Calu3 (cell line): ENCODE results near the gene HCK. TPM values are rescaled to one million over a fixed set of nuclear protein-coding genes. Genes with fewer than 3 reads are reported as not detected.

Source experiments
- BruUV-seq: library from RNA; stranded (reverse); fragments of 400-500 nt; replicated peaks from 2 replicates; lab custom pipeline; 2021; lab: Mats Ljungman, UMichigan
- CTCF ChIA-PET: fragments of 300-600 bp; sonication (Branson Sonifier 250); formaldehyde crosslinking; loops from one replicate; lab custom pipeline; 2022; ENCODE audit warnings: antibody characterized with exemption; lab: Charles Lee
- DNase-seq: peaks from one replicate; pipeline ENCODE4 v3.0.0; 2022
- H3K27ac Mint-ChIP-seq: one replicate; pipeline ENCODE4 v1.8.0; 2022; ENCODE audit warnings: mixed read lengths; ENCODE audit not compliant: unreplicated experiment
- H3K27me3 Mint-ChIP-seq: one replicate; pipeline ENCODE4 v1.8.0; 2022; ENCODE audit warnings: mixed read lengths; ENCODE audit not compliant: unreplicated experiment
- H3K36me3 Mint-ChIP-seq: one replicate; pipeline ENCODE4 v1.8.0; 2022; ENCODE audit warnings: mild to moderate bottlenecking, moderate library complexity, mixed read lengths; ENCODE audit not compliant: insufficient read depth, unreplicated experiment
- H3K4me1 Mint-ChIP-seq: one replicate; pipeline ENCODE4 v1.8.0; 2022; ENCODE audit warnings: mild to moderate bottlenecking, low read depth, mixed read lengths; ENCODE audit not compliant: unreplicated experiment
- H3K4me3 Mint-ChIP-seq: one replicate; pipeline ENCODE4 v1.8.0; 2022; ENCODE audit warnings: mild to moderate bottlenecking, low read depth, moderate library complexity, mixed read lengths; ENCODE audit not compliant: unreplicated experiment
- H3K9me3 Mint-ChIP-seq: one replicate; pipeline ENCODE4 v1.8.0; 2022; ENCODE audit warnings: low read depth, mixed read lengths; ENCODE audit not compliant: unreplicated experiment
- CTCF ChIP-seq: fragments of 200-600 bp; IDR thresholded peaks from one replicate; pipeline ENCODE4 v1.8.0; 2022; ENCODE audit warnings: antibody characterized with exemption; ENCODE audit not compliant: unreplicated experiment
- intact Hi-C: fragments of 100-400 bp; cut with micrococcal nuclease; formaldehyde crosslinking; loops from one replicate; pipeline ENCODE4 v1.10.0; 2022; ENCODE audit not compliant: unreplicated experiment
- total RNA-seq: library from RNA; stranded (reverse); gene quantifications from 2 replicates; pipeline ENCODE4 v1.2.3, GENCODE V29; 2022

The HCK gene
- total RNA-seq, 1 experiment from 2014 or later = not detected

- Mint-ChIP-seq H3K27ac (no peak overlapping the region), H3K9me3 (no peaks in the 10 kb centered on the region), H3K4me3 (no peak overlapping the region), H3K36me3 (no peaks in the 10 kb centered on the region), H3K4me1 (peaks cover 15% of the 10 kb centered on the region), H3K27me3 (peaks cover 93% of the 10 kb centered on the region)
- CTCF ChIA-PET = no interaction called here
- intact Hi-C loops = no loop called here
- no peak for DNase-seq
- no peak for TF ChIP-seq CTCF
- no TSS peak for BruUV-seq
These were observed 11.7 kb upstream of the HCK start for GRCh38 chr20:32040142-32040953.

- no peak for DNase-seq
- peaks cover 100% of the 10 kb centered on the region for H3K27me3 Mint-ChIP-seq
- H3K4me3 Mint-ChIP-seq = no peak overlapping the region
- no TSS peak for BruUV-seq
- CTCF ChIA-PET = no interaction called here
- no peaks in the 10 kb centered on the region for H3K9me3 Mint-ChIP-seq
- H3K4me1 Mint-ChIP-seq = peaks cover 7% of the 10 kb centered on the region
- H3K36me3 Mint-ChIP-seq = no peaks in the 10 kb centered on the region
- intact Hi-C loops = no loop called here
- no peak for TF ChIP-seq CTCF
- no peak overlapping the region for H3K27ac Mint-ChIP-seq
These were observed 6.0 kb upstream of the HCK start for GRCh38 chr20:32045999-32046398.

- no peak overlapping the region for H3K4me3 Mint-ChIP-seq
- BruUV-seq = no TSS peak
- DNase-seq = no peak
- H3K27me3 Mint-ChIP-seq = peaks cover 100% of the 10 kb centered on the region
- H3K36me3 Mint-ChIP-seq = no peaks in the 10 kb centered on the region
- H3K9me3 Mint-ChIP-seq = no peaks in the 10 kb centered on the region
- intact Hi-C loops = no loop called here
- no peak for TF ChIP-seq CTCF
- CTCF ChIA-PET = no interaction called here
- peaks cover 7% of the 10 kb centered on the region for H3K4me1 Mint-ChIP-seq
- H3K27ac Mint-ChIP-seq = no peak overlapping the region
These were observed 1.7 kb upstream of the HCK start for GRCh38 chr20:32050324-32050841.

GRCh38 chr20:32050851-32051556, 1.0 kb upstream of the HCK start:
- Mint-ChIP-seq H3K36me3 (no peaks in the 10 kb centered on the region), H3K9me3 (no peaks in the 10 kb centered on the region), H3K4me3 (no peak overlapping the region), H3K27me3 (peaks cover 95% of the 10 kb centered on the region), H3K4me1 (peaks cover 5% of the 10 kb centered on the region), H3K27ac (no peak overlapping the region)
- BruUV-seq = no TSS peak
- no peak for TF ChIP-seq CTCF
- CTCF ChIA-PET = no interaction called here
- intact Hi-C loops = no loop called here
- DNase-seq = no peak
